Measurements from ENCODE around the gene CASKIN1. TPM values are rescaled to one million over a fixed set of nuclear protein-coding genes. Genes with fewer than 3 reads are reported as not detected.
A peak's percentile ranks its signal among the peaks of the same experiment; 100 is the strongest.

Gene CASKIN1
- total and polyA plus RNA-seq, 8 donors = 0.61 to 2.1 (median 1.1) TPM

DNA sequence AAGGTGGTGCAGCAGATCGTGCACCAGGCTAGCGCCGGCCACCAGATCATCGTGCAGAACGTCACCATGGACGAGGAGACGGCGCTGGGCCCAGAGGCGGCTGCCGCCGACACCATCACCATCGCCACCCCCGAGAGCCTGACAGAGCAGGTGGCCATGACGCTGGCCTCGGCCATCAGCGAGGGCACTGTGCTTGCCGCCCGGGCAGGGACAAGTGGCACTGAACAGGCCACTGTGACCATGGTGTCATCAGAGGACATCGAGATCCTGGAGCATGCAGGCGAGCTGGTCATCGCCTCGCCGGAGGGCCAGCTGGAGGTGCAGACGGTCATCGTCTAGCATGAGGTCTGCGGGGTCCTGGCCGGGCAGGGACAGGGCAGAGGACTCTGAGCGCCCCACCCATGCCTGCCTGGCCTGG is 38.8 kb upstream of the CASKIN1 start:
- intact Hi-C loops (cut with DNase I) = no loop called here
- Histone ChIP-seq H3K27ac (no peak overlapping the region), H3K36me3 (peaks cover 4 to 37% (median 25%) of the 10 kb centered on the region in 3 donors), H3K4me3 (no peak overlapping the region), H3K27me3 (no peaks in the 10 kb centered on the region), H3K4me1 (peaks cover 0 to 6% (median 0%) of the 10 kb centered on the region in 3 donors), H3K9me3 (no peaks in the 10 kb centered on the region)
- FAIRE-seq = no peak
- ATAC-seq = no peak
- peak in 1 of 6 donors; percentile 75 for DNase-seq
- TF ChIP-seq CTCF (IDR thresholded peaks at IDR 0.05) = no peak
- 92 to 95% methylated on average over 27 to 28 of the region's 28 CpGs for WGBS, 2 donors

DNA sequence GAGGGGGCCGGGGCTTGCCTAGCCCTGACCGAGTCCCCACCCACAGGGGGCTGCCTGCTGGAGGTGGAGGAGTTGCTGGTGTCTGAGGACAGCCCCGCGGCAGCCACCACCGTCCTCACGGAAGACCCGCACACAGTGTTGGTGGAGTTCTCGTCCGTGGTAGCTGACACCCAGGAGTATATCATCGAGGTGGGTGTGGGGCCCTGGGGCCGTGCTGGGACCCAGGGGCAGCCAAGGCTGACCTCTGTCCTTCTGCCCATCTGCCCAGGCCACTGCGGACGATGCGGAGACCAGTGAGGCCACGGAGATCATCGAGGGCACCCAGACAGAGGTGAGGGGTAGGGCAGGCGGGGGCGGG is 38.4 kb upstream of the CASKIN1 start:
- H3K36me3 ChIP-seq = peaks cover 4 to 39% (median 26%) of the 10 kb centered on the region in 3 donors
- WGBS, 2 donors = 93 to 96% methylated on average over 18 of the region's 18 CpGs
- H3K4me1 ChIP-seq = peaks cover 0 to 6% (median 0%) of the 10 kb centered on the region in 3 donors
- ATAC-seq (no peak), FAIRE-seq (no peak), DNase-seq (peak in 1 of 6 donors; percentile 70)
- no peaks in the 10 kb centered on the region for H3K9me3 ChIP-seq
- H3K27ac ChIP-seq = no peak overlapping the region
- no peak for TF ChIP-seq CTCF (IDR thresholded peaks at IDR 0.05)
- no peak overlapping the region for H3K4me3 ChIP-seq
- intact Hi-C loops (cut with DNase I) = no loop called here
- no peaks in the 10 kb centered on the region for H3K27me3 ChIP-seq

DNA sequence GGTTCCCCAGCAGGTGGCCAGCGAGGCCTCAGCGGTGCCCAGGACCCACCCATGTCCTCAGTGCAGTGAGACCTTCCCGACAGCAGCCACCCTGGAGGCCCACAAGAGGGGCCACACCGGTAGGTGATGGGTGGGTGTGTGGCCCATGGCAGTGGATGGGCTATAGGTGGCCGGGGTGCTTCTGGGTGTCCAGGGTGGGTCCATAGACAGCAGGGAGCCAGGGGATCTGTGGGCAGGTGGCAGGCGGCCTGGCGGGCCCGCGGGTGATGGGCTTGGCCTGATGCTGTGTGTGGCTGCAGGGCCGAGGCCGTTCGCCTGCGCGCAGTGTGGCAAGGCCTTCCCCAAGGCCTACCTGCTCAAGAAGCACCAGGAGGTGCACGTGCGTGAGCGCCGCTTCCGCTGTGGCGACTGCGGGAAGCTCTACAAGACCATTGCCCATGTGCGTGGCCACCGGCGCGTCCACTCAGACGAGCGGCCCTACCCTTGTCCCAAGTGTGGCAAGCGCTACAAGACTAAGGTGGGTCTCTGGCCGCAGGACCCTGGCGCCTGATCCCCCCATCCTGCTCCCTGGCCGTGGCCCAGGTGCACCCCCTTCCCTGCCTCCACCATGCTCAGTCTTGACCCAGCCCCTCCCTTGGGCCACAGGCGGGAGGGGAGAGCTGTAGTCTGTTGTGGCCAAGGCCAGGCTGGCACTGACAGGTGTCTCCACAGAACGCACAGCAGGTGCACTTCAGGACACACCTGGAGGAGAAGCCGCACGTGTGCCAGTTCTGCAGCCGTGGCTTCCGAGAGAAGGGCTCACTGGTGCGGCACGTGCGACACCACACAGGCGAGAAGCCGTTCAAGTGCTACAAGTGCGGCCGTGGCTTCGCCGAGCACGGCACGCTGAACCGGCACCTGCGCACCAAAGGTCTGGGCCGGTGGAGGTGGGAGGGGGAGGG is 37.7 kb upstream of the CASKIN1 start:
- ATAC-seq (no peak), DNase-seq (peak in 1 of 6 donors; percentile 71), FAIRE-seq (no peak)
- Histone ChIP-seq H3K36me3 (peaks cover 4 to 45% (median 31%) of the 10 kb centered on the region in 3 donors), H3K9me3 (no peaks in the 10 kb centered on the region), H3K4me1 (peaks cover 0 to 6% (median 0%) of the 10 kb centered on the region in 3 donors), H3K27me3 (no peaks in the 10 kb centered on the region), H3K4me3 (no peak overlapping the region), H3K27ac (no peak overlapping the region)
- 94 to 97% methylated on average over 48 to 51 of the region's 51 CpGs for WGBS, 2 donors
- intact Hi-C loops (cut with DNase I) = no loop called here
- TF ChIP-seq CTCF (IDR thresholded peaks at IDR 0.05) = no peak

- Histone ChIP-seq H3K4me1 (peaks cover 0 to 6% (median 0%) of the 10 kb centered on the region in 3 donors), H3K27me3 (no peaks in the 10 kb centered on the region), H3K36me3 (peaks cover 4 to 50% (median 31%) of the 10 kb centered on the region in 3 donors), H3K9me3 (no peaks in the 10 kb centered on the region), H3K27ac (no peak overlapping the region), H3K4me3 (no peak overlapping the region)
- WGBS, 2 donors = 92 to 96% methylated on average over 28 of the region's 28 CpGs
- TF ChIP-seq CTCF (IDR thresholded peaks at IDR 0.05) = no peak
- no peak for ATAC-seq
- peak in 1 of 6 donors; percentile 70 for DNase-seq
- no peak for FAIRE-seq
- intact Hi-C loops (cut with DNase I) = no loop called here
These were observed 36.8 kb upstream of the CASKIN1 start for GRCh38 chr16:2233046-2233775.

Measured in pancreas (tissue), 10 donors.